M059J (cell line): Measurements from ENCODE around the gene QRSL1. TPM values are rescaled to one million over a fixed set of nuclear protein-coding genes. Genes with fewer than 3 reads are reported as not detected.
"Not testable (repeated sequence)": the region's sequence is repeated elsewhere in the genome, so short reads cannot be mapped to it uniquely, and the experiment has no call there.

Experiments used
- DNase-seq: peaks from one replicate; pipeline ENCODE4 v3.0.0-alpha.2; 2012; ENCODE audit warnings: low read depth
- total RNA-seq: library from RNA; depleted of rRNA; stranded (reverse); fragments of >200 nt; shearing (Covaris generic); gene quantifications from 2 replicates; pipeline ENCODE4 v1.2.3, GENCODE V29; 2014

QRSL1 gene
- total RNA-seq, 1 experiment from 2014 or later: 17.0 TPM

GRCh38 chr6:106674541-106675229, 45.3 kb downstream of the QRSL1 start:
- DNase-seq: no peak

GRCh38 chr6:106677282-106677681, 47.9 kb downstream of the QRSL1 start:
- DNase-seq: no peak

- DNase-seq: no peak
Observed at GRCh38 chr6:106684011-106684410, 54.6 kb downstream of the QRSL1 start.

GRCh38 chr6:106685833-106686232, 56.5 kb downstream of the QRSL1 start:
- DNase-seq: peak; percentile 24

GRCh38 chr6:106688177-106688951, 59.0 kb downstream of the QRSL1 start:
- peak; percentile 34 for DNase-seq

- peak; percentile 84 for DNase-seq
Observed at GRCh38 chr6:106692112-106692818, 62.9 kb downstream of the QRSL1 start.

GRCh38 chr6:106692819-106693208, 63.4 kb downstream of the QRSL1 start:
- no peak for DNase-seq

GRCh38 chr6:106693418-106693817, 64.0 kb downstream of the QRSL1 start:
- no peak for DNase-seq

GRCh38 chr6:106694343-106694742, 65.0 kb downstream of the QRSL1 start:
- no peak for DNase-seq

GRCh38 chr6:106700581-106700980, 71.2 kb downstream of the QRSL1 start:
- no peak for DNase-seq

GRCh38 chr6:106701201-106701600, 71.8 kb downstream of the QRSL1 start:
- DNase-seq: not testable (repeated sequence)

- no peak for DNase-seq
Observed at GRCh38 chr6:106702046-106702445, 72.7 kb downstream of the QRSL1 start.

- no peak for DNase-seq
Observed at GRCh38 chr6:106702451-106703110, 73.2 kb downstream of the QRSL1 start.

GRCh38 chr6:106704327-106704726, 74.9 kb downstream of the QRSL1 start:
- DNase-seq: no peak

- DNase-seq: no peak
Observed at GRCh38 chr6:106705156-106705555, 75.8 kb downstream of the QRSL1 start.

- no peak for DNase-seq
Observed at GRCh38 chr6:106710580-106710979, 81.2 kb downstream of the QRSL1 start.

GRCh38 chr6:106714281-106714680, 84.9 kb downstream of the QRSL1 start:
- DNase-seq: no peak

GRCh38 chr6:106715922-106716321, 86.5 kb downstream of the QRSL1 start:
- no peak for DNase-seq

- DNase-seq: no peak
Observed at GRCh38 chr6:106716966-106717365, 87.6 kb downstream of the QRSL1 start.
